Breast epithelium (tissue), 3 donors: Measurements from ENCODE around the gene SPRED2.

Experiments
- POLR2A ChIP-seq: fragments of 450-650 bp; IDR thresholded peaks from one replicate; pipeline ENCODE4 v1.6.1; 2016; ENCODE audit warnings: antibody characterized with exemption, mild to moderate bottlenecking, moderate library complexity
- TF ChIP-seq, protein P1 (sequence below), 3 donors: fragments of 450-650 bp; IDR thresholded peaks; one replicate each; pipeline ENCODE4 v1.5.1; 2016 to 2017; ENCODE audit warnings: antibody characterized with exemption in 3 of 3, mild to moderate bottlenecking in 3 of 3, moderate library complexity in 3 of 3

DNA sequence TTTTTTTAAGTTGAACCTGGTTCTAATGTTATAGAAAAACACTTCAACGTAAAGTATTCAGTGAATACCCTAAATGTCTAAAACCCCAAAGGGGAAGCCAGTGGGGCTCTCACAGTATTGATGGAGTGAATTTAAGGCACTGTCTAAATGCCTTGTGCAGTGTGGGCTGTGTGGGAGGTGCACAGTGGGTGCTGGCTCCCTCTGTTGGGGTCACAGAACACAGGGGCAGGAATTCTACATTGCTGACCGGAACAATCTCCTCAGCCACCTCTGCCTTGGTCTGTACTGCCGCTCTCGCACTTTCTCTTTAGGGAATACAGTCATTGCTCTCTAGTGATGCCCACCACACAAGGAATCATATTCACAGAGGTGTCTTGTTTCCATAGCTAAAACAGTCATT, 45.4 kb downstream of the SPRED2 start:
- TF ChIP-seq POLR2A, result no peak
- TF ChIP-seq, protein P1, sequence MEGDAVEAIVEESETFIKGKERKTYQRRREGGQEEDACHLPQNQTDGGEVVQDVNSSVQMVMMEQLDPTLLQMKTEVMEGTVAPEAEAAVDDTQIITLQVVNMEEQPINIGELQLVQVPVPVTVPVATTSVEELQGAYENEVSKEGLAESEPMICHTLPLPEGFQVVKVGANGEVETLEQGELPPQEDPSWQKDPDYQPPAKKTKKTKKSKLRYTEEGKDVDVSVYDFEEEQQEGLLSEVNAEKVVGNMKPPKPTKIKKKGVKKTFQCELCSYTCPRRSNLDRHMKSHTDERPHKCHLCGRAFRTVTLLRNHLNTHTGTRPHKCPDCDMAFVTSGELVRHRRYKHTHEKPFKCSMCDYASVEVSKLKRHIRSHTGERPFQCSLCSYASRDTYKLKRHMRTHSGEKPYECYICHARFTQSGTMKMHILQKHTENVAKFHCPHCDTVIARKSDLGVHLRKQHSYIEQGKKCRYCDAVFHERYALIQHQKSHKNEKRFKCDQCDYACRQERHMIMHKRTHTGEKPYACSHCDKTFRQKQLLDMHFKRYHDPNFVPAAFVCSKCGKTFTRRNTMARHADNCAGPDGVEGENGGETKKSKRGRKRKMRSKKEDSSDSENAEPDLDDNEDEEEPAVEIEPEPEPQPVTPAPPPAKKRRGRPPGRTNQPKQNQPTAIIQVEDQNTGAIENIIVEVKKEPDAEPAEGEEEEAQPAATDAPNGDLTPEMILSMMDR (IDR thresholded peaks at IDR 0.05), result no peak
